Osteocyte (in vitro differentiated cells): ENCODE results near the gene OR10G2. TPM values are rescaled to one million over a fixed set of nuclear protein-coding genes. Genes with fewer than 3 reads are reported as not detected.

Experiments used
- DNase-seq: peaks from one replicate; pipeline ENCODE4 v3.0.0; 2021; ENCODE audit warnings: mixed read lengths; ENCODE audit not compliant: unreplicated experiment; ENCODE audit errors: extremely low spot score
- H3K27ac Mint-ChIP-seq: one replicate; pipeline ENCODE4 v1.8.0; 2021; ENCODE audit warnings: mild to moderate bottlenecking, mixed read lengths; ENCODE audit not compliant: unreplicated experiment
- H3K27me3 Mint-ChIP-seq: one replicate; pipeline ENCODE4 v1.8.0; 2021; ENCODE audit warnings: mixed read lengths; ENCODE audit not compliant: unreplicated experiment
- H3K36me3 Mint-ChIP-seq: one replicate; pipeline ENCODE4 v1.8.0; 2021; ENCODE audit warnings: mixed read lengths; ENCODE audit not compliant: unreplicated experiment
- H3K4me1 Mint-ChIP-seq: one replicate; pipeline ENCODE4 v1.8.0; 2021; ENCODE audit warnings: mixed read lengths; ENCODE audit not compliant: unreplicated experiment
- H3K4me3 Mint-ChIP-seq: one replicate; pipeline ENCODE4 v1.8.0; 2021; ENCODE audit warnings: mild to moderate bottlenecking, moderate library complexity, mixed read lengths; ENCODE audit not compliant: unreplicated experiment
- H3K9me3 Mint-ChIP-seq: one replicate; pipeline ENCODE4 v1.8.0; 2021; ENCODE audit warnings: mixed read lengths; ENCODE audit not compliant: unreplicated experiment
- total RNA-seq: library from RNA; stranded (reverse); gene quantifications from 2 replicates; pipeline ENCODE4 v1.2.1, GENCODE V29; 2021
- TF ChIP-seq, protein P1 (sequence below): fragments of 200-600 bp; sonication (generic); IDR thresholded peaks from 2 replicates; pipeline ENCODE4 v1.5.0; 2021; ENCODE audit warnings: antibody characterized with exemption, mild to moderate bottlenecking, moderate library complexity

OR10G2 gene
- total RNA-seq, 1 donor from 2014 or later = not detected

DNA sequence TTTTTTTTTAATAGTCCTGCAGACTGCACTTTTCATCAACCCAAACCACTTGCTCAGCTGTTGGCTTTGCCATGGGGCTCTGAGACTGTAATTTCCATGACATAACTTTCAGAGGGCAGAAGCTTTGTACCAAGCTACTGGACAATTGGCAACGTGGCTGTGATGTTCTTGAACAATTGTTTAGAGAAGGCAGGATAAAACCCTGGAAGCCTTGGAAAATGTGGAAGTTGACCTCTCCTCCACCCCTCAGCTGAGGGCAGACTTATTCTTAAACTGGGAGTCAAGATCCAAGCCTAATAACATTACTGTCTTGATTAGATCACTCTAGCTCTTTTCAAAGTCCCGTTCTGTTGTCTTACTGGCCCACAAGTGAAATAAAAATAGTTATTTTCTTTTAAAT, 36.6 kb upstream of the OR10G2 start:
- DNase-seq = no peak
- Mint-ChIP-seq H3K4me3 (no peak overlapping the region), H3K4me1 (peaks cover 13% of the 10 kb centered on the region), H3K36me3 (no peaks in the 10 kb centered on the region), H3K27ac (no peak overlapping the region), H3K9me3 (no peaks in the 10 kb centered on the region), H3K27me3 (no peaks in the 10 kb centered on the region)
- TF ChIP-seq, protein P1, sequence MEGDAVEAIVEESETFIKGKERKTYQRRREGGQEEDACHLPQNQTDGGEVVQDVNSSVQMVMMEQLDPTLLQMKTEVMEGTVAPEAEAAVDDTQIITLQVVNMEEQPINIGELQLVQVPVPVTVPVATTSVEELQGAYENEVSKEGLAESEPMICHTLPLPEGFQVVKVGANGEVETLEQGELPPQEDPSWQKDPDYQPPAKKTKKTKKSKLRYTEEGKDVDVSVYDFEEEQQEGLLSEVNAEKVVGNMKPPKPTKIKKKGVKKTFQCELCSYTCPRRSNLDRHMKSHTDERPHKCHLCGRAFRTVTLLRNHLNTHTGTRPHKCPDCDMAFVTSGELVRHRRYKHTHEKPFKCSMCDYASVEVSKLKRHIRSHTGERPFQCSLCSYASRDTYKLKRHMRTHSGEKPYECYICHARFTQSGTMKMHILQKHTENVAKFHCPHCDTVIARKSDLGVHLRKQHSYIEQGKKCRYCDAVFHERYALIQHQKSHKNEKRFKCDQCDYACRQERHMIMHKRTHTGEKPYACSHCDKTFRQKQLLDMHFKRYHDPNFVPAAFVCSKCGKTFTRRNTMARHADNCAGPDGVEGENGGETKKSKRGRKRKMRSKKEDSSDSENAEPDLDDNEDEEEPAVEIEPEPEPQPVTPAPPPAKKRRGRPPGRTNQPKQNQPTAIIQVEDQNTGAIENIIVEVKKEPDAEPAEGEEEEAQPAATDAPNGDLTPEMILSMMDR = no peak

DNA sequence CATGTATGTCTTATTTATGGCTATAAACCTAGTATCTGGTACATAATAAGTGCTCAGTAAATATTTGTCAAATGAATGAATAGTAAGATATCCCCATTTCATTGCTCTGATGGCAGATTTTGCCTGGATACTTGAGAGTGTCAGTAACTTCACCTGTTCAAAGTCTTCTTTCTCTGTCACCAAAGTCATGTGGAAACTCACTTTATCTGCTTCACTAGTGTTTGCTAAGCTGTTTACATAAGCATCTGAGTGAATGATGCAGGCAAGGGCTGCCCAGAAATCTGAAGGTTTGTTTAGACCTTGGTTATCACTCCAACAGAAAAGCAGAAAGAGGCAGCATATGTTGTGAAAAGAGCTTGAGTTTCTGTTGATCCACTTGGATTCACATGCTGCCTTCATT, 34.5 kb upstream of the OR10G2 start:
- Mint-ChIP-seq H3K4me3 (no peak overlapping the region), H3K27ac (no peak overlapping the region), H3K27me3 (no peaks in the 10 kb centered on the region), H3K4me1 (peaks cover 13% of the 10 kb centered on the region), H3K36me3 (no peaks in the 10 kb centered on the region), H3K9me3 (peaks cover 2% of the 10 kb centered on the region)
- TF ChIP-seq, protein P1 = no peak
- no peak for DNase-seq

DNA sequence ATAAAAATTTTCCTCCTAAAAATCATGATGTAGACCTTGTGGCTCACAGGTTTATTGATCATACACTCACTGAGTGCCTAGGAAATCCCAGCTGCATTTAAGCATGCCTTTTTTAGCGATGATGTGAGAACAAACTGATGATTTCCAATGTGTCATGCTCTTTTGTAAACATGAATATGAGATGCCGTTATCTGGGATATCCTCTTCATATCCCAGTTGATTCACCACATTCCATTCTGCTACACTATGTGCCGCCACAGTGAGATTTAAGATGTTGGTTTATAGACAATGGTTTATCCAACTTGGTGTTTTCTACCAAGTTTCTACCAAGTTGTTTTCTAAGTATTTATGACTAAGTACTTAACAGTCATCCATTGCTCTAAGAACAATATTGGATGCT, 33.6 kb upstream of the OR10G2 start:
- Mint-ChIP-seq H3K9me3 (peaks cover 4% of the 10 kb centered on the region), H3K27me3 (no peaks in the 10 kb centered on the region), H3K36me3 (no peaks in the 10 kb centered on the region), H3K4me3 (no peak overlapping the region), H3K4me1 (peaks cover 13% of the 10 kb centered on the region), H3K27ac (no peak overlapping the region)
- TF ChIP-seq, protein P1 = no peak
- DNase-seq = no peak

GRCh38 chr14:21656980-21657379, 22.2 kb upstream of the OR10G2 start:
- DNase-seq = no peak
- Mint-ChIP-seq H3K4me1 (no peaks in the 10 kb centered on the region), H3K9me3 (no peaks in the 10 kb centered on the region), H3K36me3 (no peaks in the 10 kb centered on the region), H3K27ac (no peak overlapping the region), H3K4me3 (no peak overlapping the region), H3K27me3 (peaks cover 13% of the 10 kb centered on the region)
- TF ChIP-seq, protein P1 = no peak

- Mint-ChIP-seq H3K27ac (no peak overlapping the region), H3K27me3 (peaks cover 17% of the 10 kb centered on the region), H3K4me3 (no peak overlapping the region), H3K4me1 (no peaks in the 10 kb centered on the region), H3K9me3 (no peaks in the 10 kb centered on the region), H3K36me3 (no peaks in the 10 kb centered on the region)
- TF ChIP-seq, protein P1 = no peak
- no peak for DNase-seq
Observed at GRCh38 chr14:21654215-21654614, 19.5 kb upstream of the OR10G2 start.
